T1000 (cell line): ENCODE measurements around the gene STK11IP.
"Not testable (repeated sequence)": the region's sequence is repeated elsewhere in the genome, so short reads cannot be mapped to it uniquely, and the experiment has no call there.

ENCODE experiments used
- DNase-seq: peaks from one replicate; lab custom pipeline; 2025; ENCODE audit warnings: mixed read lengths; lab: John Stamatoyannopoulos, UW

Gene STK11IP

GRCh38 chr2:219650426-219651248 lies 53.0 kb downstream of the STK11IP start:
- DNase-seq = no peak

- DNase-seq = not testable (repeated sequence)
Measured at GRCh38 chr2:219651656-219652055, 54.0 kb downstream of the STK11IP start.

GRCh38 chr2:219656526-219656925 lies 58.9 kb downstream of the STK11IP start:
- no peak for DNase-seq

GRCh38 chr2:219658196-219658846 lies 60.7 kb downstream of the STK11IP start:
- no peak for DNase-seq

GRCh38 chr2:219658874-219659273 lies 61.2 kb downstream of the STK11IP start:
- DNase-seq = no peak

GRCh38 chr2:219661197-219661954 lies 63.7 kb downstream of the STK11IP start:
- DNase-seq = no peak

- no peak for DNase-seq
Measured at GRCh38 chr2:219661955-219662395, 64.3 kb downstream of the STK11IP start.

GRCh38 chr2:219662566-219662965 lies 64.9 kb downstream of the STK11IP start:
- DNase-seq = no peak

GRCh38 chr2:219663116-219663762 lies 65.6 kb downstream of the STK11IP start:
- no peak for DNase-seq

GRCh38 chr2:219664041-219664440 lies 66.4 kb downstream of the STK11IP start:
- DNase-seq = no peak

- DNase-seq = no peak
Measured at GRCh38 chr2:219664944-219665343, 67.3 kb downstream of the STK11IP start.

GRCh38 chr2:219665926-219666325 lies 68.3 kb downstream of the STK11IP start:
- DNase-seq = no peak
